ENCODE measurements around the gene RSPO4.

RSPO4 gene

DNA sequence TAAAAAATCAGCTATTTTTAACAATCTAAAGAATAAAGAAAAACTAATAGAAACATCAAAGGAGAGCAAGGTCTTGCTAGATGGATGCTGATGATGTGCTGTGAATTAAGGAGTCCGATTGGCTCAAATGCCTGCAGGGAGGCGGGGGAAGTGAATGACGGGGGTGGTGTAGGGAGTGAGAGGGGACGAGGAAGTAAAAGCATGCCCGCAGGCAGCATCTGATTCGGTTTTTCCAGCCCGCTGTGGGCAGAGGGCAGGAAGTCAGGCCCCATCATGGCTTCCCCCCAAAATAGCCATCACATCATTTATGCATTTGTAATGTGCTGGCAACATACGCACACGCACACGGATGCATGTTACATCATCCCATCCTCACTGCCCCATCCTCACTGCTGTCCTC, 10.3 kb downstream of the RSPO4 start:
- TF ChIP-seq, protein P1, sequence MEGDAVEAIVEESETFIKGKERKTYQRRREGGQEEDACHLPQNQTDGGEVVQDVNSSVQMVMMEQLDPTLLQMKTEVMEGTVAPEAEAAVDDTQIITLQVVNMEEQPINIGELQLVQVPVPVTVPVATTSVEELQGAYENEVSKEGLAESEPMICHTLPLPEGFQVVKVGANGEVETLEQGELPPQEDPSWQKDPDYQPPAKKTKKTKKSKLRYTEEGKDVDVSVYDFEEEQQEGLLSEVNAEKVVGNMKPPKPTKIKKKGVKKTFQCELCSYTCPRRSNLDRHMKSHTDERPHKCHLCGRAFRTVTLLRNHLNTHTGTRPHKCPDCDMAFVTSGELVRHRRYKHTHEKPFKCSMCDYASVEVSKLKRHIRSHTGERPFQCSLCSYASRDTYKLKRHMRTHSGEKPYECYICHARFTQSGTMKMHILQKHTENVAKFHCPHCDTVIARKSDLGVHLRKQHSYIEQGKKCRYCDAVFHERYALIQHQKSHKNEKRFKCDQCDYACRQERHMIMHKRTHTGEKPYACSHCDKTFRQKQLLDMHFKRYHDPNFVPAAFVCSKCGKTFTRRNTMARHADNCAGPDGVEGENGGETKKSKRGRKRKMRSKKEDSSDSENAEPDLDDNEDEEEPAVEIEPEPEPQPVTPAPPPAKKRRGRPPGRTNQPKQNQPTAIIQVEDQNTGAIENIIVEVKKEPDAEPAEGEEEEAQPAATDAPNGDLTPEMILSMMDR (IDR thresholded peaks at IDR 0.05), result no peak

DNA sequence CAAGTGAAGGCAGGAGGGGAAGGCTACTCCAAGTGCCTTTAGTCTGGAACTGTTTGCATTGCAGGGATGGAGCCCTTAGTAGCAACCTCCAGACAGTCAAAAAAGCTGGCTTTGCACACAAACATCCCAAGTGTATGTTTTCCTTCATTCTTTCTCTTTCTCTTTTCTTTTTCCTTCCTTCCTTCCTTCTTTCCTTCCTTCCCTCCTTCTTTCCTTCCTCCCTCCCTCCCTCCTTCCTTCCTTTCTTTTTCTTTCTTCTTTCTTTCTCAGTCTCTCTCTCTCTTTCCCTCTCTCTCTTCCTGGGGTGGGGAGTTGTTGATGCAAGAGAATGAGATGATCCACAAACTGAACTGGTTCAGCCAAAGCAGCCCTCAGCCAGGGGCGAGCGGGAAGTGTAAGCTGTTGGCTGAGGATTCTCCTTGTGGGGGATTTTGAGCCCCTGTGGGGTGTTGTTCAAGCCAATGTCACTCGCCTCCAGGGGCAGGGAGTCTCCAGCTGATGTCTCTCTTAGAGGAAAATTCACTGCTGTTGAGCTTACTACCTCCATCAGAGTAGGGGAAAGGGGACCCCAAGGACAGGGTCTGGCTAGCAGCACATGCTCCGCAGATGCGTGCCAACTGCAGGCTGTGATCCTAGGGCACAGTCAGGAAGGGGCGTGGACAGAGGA, 11.7 kb downstream of the RSPO4 start:
- TF ChIP-seq, protein P1 (IDR thresholded peaks at IDR 0.05), result no peak

DNA sequence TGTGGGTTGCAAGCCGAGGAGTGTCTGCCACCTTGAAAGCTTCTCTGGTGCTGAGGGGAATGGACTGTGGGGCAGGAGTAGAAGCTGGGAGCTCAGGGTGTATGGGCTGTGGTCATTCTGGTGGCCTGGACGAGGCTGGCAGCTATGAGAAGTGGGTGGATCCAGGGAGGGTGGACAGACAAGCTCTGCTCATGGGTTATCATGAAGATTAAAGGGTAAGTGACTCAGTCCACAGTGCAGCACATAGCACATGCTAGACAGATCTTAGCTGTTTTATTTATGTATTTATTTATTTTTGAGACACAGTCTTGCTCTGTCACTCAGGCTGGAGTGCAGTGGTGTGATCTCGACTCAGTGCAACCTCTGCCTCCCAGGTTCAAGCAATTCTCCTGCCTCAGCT, 13.8 kb downstream of the RSPO4 start:
- TF ChIP-seq, protein P1 (IDR thresholded peaks at IDR 0.05), result no peak

DNA sequence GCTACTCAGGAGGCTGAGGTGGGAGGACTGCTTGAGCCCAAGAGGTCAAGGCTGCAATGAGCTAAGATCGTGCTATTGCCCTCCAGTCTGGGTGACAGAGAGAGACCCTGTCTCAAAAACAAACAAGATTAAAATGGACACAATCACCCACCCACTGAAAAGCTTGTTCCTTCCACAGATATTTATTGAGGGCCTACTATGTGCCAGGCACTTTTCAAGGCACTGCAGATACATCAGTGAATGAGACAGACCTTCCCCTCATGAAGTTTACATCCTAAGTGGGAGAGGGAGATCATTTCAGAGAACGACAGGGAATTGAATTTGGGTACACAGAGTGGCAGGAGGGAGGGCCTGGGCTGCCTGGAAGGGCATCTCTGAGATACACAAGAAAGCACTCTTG, 14.4 kb downstream of the RSPO4 start:
- TF ChIP-seq, protein P1 (IDR thresholded peaks at IDR 0.05), result no peak

DNA sequence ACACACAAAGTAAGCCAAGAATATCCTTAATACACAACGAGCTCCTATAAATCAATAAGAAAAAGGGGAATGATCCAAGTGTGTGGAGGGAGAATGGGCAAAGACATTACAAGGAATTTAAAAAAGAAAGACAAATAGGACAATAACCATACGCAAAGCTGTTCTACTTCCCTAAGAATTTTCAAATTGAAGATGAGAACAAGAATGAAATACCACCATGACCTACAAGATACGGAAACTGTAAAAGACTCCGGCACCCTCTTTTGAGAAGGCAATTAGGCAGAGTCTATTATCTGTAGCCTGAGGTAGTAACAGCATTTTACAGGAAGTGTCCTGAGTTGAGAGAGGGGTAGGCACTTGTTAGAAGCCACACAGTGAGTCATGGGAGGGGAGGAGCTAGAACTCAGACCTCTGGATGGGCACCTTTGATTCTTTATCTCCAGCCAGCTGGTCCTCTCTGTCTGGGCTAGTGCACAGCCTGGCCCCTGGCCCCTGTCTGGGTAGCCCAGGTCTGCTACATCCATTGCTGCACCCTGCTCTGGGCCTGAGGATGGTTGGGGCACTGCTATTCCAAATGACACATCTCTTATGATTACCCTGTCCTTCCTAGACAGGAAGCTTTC, 15.3 kb downstream of the RSPO4 start:
- TF ChIP-seq, protein P1 (IDR thresholded peaks at IDR 0.05), result no peak

DNA sequence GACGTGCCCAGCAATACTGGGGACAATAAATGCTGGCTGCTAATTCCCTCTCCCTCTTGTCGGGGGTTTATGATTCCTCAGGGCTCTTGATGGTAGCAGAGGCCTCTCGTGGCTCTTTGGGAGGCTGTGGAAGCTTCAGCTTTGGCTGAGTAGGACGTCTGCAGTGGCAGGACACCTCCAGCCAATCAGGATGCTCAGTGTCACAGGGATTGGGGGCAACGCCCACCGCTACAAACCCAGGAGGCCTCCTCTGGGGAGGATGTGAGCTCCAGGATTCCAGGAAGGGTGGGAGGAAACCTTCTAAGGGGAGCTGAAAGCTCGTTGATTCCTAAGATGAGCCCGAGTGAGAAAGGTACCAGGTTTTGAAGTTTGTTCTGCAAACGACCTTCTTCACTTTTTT, 19.4 kb downstream of the RSPO4 start:
- TF ChIP-seq, protein P1 (IDR thresholded peaks at IDR 0.05), result no peak

DNA sequence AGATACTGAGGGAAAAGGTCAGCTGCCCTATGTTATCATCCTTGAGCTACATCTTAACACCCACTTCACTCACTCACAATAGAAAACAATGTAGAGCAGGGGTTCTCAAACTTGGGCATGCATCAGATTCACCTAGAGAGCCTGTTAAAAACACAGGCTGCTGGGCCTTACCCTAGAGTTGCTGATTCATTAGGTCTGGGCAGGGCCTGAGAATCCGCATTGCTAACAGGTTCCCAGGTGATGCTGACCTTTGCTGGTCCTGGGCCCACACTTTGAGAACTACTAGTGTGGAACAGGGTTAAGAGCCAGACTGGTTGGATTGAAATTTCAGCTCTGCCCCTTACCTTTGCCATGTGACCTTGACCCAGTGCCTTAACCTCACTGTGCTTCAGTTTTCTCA, 25.1 kb downstream of the RSPO4 start:
- TF ChIP-seq, protein P1 (IDR thresholded peaks at IDR 0.05), result no peak
